GM13976 (cell line): ENCODE results near the gene GPR18.

Experiments
- DNase-seq: peaks from one replicate; pipeline ENCODE4 v3.0.0; 2012; ENCODE audit warnings: low spot score
- in situ Hi-C: fragments of 300-500 bp; cut with MboI; formaldehyde crosslinking; loops from one replicate; pipeline ENCODE4 v1.12.0; 2022; ENCODE audit warnings: low sequenced_read_pairs, mixed read lengths, inconsistent platforms; ENCODE audit not compliant: unreplicated experiment
- TF ChIP-seq, protein P1 (sequence below): IDR thresholded peaks from 2 replicates; pipeline ENCODE4 v1.5.1; 2012; ENCODE audit warnings: borderline replicate concordance, mild to moderate bottlenecking; ENCODE audit not compliant: insufficient read depth; ENCODE audit errors: extremely low read depth, missing control alignments, control extremely low read depth

Gene GPR18

DNA sequence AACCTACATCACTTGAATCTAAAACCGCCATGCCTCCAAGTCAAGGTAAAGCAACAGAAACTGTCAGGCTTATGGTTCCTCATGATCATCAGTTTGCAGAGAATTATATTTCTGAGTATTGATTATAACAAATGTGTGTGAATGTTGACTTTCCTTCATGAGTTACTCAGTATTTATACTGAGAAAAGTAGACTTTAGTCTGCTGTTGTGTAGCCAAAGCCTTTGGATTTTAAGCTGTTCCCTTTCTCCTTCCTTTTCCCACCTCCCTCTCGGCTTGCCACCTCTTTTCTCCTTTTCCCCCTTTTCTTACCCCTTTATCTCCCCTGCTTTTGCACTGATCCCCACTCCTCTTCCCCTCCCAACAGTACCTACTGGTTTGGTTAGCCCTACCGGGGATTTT lies 20.7 kb upstream of the GPR18 start:
- TF ChIP-seq, protein P1, sequence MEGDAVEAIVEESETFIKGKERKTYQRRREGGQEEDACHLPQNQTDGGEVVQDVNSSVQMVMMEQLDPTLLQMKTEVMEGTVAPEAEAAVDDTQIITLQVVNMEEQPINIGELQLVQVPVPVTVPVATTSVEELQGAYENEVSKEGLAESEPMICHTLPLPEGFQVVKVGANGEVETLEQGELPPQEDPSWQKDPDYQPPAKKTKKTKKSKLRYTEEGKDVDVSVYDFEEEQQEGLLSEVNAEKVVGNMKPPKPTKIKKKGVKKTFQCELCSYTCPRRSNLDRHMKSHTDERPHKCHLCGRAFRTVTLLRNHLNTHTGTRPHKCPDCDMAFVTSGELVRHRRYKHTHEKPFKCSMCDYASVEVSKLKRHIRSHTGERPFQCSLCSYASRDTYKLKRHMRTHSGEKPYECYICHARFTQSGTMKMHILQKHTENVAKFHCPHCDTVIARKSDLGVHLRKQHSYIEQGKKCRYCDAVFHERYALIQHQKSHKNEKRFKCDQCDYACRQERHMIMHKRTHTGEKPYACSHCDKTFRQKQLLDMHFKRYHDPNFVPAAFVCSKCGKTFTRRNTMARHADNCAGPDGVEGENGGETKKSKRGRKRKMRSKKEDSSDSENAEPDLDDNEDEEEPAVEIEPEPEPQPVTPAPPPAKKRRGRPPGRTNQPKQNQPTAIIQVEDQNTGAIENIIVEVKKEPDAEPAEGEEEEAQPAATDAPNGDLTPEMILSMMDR, result no peak
- in situ Hi-C loops, result no loop called here
- DNase-seq, result no peak

DNA sequence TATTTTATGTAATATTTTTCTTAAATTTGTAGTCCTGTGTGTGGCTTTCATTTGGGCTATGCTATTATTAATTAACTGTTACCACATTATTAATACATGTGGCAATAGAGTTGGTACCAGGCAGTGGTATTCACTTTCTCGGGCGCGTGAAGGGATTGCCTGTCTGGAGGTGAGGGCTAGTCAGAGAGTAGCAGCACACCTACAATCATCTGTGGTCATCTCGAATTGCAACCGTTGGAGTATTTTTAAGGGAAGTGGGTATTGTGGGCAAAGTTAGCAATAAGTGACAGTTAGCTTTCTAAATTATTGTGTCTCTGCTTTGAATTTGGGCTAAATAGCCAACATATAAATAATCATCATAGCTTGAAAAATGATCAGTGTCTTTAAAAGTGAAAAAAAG lies 20.0 kb upstream of the GPR18 start:
- in situ Hi-C loops, result no loop called here
- TF ChIP-seq, protein P1, result no peak
- no peak for DNase-seq

DNA sequence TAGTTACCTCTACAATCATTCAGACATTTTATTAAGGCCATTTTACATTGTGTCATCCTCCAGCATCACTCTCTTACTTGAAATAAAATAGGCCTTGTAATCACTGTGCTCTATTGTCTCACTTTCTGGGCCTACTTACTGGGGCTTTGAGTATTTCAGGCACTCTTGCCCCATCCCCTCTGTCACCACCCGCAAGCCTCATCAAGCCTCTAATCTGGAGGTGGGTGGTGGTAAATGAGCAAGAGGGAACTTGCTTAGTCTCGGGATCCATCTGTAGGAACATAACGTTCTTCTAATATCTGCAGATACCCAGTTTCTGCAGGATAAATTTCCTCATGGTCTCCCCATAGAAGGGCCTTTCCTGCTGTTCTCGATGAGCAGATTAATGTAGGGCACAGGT lies 19.4 kb upstream of the GPR18 start:
- in situ Hi-C loops, result no loop called here
- TF ChIP-seq, protein P1, result no peak
- no peak for DNase-seq

DNA sequence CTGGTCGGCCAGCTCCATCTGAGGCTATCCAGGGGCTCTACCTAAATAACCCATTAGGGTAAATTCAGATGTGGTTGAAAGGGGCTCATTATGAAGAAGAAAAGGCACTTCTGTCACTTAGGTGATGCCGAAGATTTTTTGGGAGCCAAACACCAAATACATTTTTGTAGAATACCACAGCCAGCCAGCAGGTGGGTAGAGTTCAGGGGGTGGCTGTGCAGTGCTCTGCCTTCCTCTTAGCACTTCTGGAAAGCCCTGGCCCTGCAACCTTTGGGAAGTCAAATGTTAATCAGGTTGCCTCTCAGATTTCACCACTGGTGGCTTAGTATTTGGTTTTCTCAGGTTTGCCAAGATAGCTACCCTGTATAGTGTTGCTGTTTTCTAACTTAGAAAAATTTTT lies 18.5 kb upstream of the GPR18 start:
- in situ Hi-C loops, result no loop called here
- no peak for DNase-seq
- TF ChIP-seq, protein P1, result no peak

DNA sequence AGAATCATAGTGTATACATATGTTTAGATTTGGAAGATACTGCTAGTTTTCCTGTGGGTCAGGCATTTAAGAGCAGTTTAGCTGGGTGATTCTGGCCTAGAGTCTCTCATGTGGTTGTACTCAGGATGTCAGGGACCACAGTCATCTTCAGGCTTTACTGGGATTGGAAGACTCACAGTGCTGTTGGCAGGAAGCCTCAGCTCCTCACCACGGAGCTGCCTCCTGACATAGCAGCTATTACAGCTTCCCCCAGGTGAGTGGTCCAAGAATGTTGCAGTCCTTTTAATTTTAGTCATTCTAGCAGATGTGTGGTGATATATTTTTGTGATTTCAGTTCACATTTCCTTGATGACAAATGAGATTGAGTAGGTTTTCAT lies 16.9 kb upstream of the GPR18 start:
- TF ChIP-seq, protein P1, result no peak
- in situ Hi-C loops, result no loop called here
- no peak for DNase-seq

DNA sequence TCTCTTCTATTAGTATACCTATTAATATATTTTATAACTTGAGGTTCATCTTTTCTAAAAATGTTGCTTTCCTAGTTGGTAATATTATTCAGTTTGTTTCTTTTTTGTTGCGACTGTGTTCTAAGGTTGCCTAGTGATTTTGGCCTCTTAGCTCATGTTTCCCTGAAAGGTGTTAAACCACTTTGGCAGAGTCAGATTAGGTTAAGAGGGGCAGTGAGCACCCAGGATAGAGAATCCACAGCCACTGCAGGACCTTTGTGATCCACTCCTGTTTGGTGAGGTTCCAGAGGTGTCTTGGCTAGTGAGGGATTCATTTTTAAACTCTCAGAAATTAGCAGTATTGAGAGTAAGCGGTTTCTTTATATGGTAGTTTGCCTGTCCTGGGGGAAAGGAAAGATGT lies 14.9 kb upstream of the GPR18 start:
- TF ChIP-seq, protein P1, result no peak
- in situ Hi-C loops, result no loop called here
- DNase-seq, result no peak

DNA sequence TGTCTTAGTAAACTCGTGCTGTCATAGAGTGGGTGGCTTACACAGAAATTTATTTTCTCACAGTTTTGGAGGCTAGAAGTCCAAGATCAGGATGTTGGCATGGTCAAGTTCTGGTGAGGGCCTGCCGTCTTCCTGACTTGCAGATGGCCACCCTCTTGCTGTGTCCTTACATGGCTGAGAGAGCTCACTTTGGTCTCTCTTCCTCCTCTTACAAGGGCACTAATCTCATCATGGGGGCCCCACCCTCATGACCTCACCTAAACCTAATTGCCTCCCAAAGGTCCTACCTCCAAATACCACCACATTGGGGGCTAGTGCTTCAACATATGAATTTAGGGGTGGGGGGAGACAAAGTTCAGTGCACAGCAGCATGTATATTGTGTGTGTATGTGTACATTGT lies 14.3 kb upstream of the GPR18 start:
- DNase-seq, result no peak
- TF ChIP-seq, protein P1, result no peak
- in situ Hi-C loops, result no loop called here
